OCI-LY7 (cell line): Measurements from ENCODE around the gene SCLT1.

Experiments
- CTCF ChIP-seq: fragments of 200-600 bp; sonication (generic); conservative IDR thresholded peaks from 2 replicates; pipeline ENCODE4 v1.5.1; 2014; ENCODE audit warnings: mild to moderate bottlenecking, antibody characterized with exemption, low read length, moderate library complexity, mixed read lengths
- EZH2phosphoT487 ChIP-seq: fragments of 200-600 bp; sonication (generic); IDR thresholded peaks from 2 replicates; pipeline ENCODE4 v1.6.1; 2018; ENCODE audit warnings: low read depth, borderline replicate concordance, mild to moderate bottlenecking, mixed run types, antibody characterized with exemption, low read length, moderate library complexity, mixed read lengths

- TF ChIP-seq CTCF (no peak), EZH2phosphoT487 (no peak)
Observed at GRCh38 chr4:128837679-128838078, 255.7 kb downstream of the SCLT1 start.
